Measurements from ENCODE around the gene IREB2. TPM values are rescaled to one million over a fixed set of nuclear protein-coding genes. Genes with fewer than 3 reads are reported as not detected.

Gene IREB2
- total and polyA plus RNA-seq, 2 of the 13 experiments (the other 11 are each of a cell fraction or from before 2014, with no cell fraction given): 24.2 to 30.4 TPM

GRCh38 chr15:78411061-78411460 lies 27.0 kb upstream of the IREB2 start:
- Histone ChIP-seq H4K20me1 (ENCODE audit: insufficient read depth, low read length) (no peaks in the 10 kb centered on the region), H3K9me3 (ENCODE audit: low read length) (no peaks in the 10 kb centered on the region), H2AFZ (ENCODE audit: low read length) (no peak overlapping the region), H3K36me3 (replicated peaks in 1 of 2; ENCODE audit: control insufficient read depth in 1 of 2, insufficient read depth in 2 of 2, low read length in 2 of 2) (no peaks in the 10 kb centered on the region), H3K4me3 (replicated peaks in 1 of 3; ENCODE audit: insufficient read depth in 1 of 3, low read depth in 2 of 3, low read length in 3 of 3) (no peak overlapping the region), H3K79me2 (ENCODE audit: insufficient read depth, low read length) (no peaks in the 10 kb centered on the region), H3K4me1 (ENCODE audit: insufficient read depth, low read length) (no peaks in the 10 kb centered on the region), H3K27ac (ENCODE audit: extremely low read length, insufficient read depth, low read length) (no peak overlapping the region), H3K4me2 (ENCODE audit: low read depth, low read length) (no peak overlapping the region), H3K27me3 (ENCODE audit: control insufficient read depth in 1 of 2, insufficient read depth in 2 of 2, low read length in 2 of 2) (peaks cover 0 to 13% of the 10 kb centered on the region in 2 experiments; a peak in 2 of 5 replicates), H3K9ac (ENCODE audit: insufficient read depth, low read depth, low read length) (no peak overlapping the region)
- TF ChIP-seq ZNF740 (CRISPR knock-in tag; IDR thresholded peaks at IDR 0.05): no peak
- TF ChIP-seq MXI1 (IDR thresholded peaks at IDR 0.05; ENCODE audit: borderline replicate concordance, low read depth, low read length): no peak
- TF ChIP-seq SMC3 (IDR thresholded peaks at IDR 0.05; ENCODE audit: low read length): no peak
- TF ChIP-seq IKZF1 (IDR thresholded peaks at IDR 0.05): no peak
- TF ChIP-seq ZNF83 (CRISPR knock-in tag; IDR thresholded peaks at IDR 0.05; ENCODE audit: borderline replicate concordance): no peak
- TF ChIP-seq ATM (IDR thresholded peaks at IDR 0.05; ENCODE audit: borderline replicate concordance): no peak
- no peak for TF ChIP-seq ELF4 (CRISPR knock-in tag; IDR thresholded peaks at IDR 0.05; ENCODE audit: borderline replicate concordance)
- TF ChIP-seq GATAD1 (CRISPR knock-in tag; IDR thresholded peaks at IDR 0.05): no peak
- TF ChIP-seq HCFC1 (IDR thresholded peaks at IDR 0.05; ENCODE audit: low read depth, low read length): no peak
- TF ChIP-seq ZNF205 (CRISPR knock-in tag; IDR thresholded peaks at IDR 0.05): no peak
- ATAC-seq: no peak
- no peak for FAIRE-seq
- ChIA-PET CTCF (ENCODE audit: low intra/inter-chr PET ratio, low total read pairs) (no interaction called here), POLR2A (no interaction called here)
- in situ Hi-C loops (cut with HindIII; ENCODE audit: extremely low pct_ligation_motif_present, low pct_unique_long_range_greater_than_20kb) (no loop called here), intact Hi-C loops (cut with micrococcal nuclease; ENCODE audit: unreplicated experiment) (no loop called here)
- BruUV-seq (replicated peaks): no TSS peak
- 0% methylated on average over 1 of the region's 1 CpG for WGBS (ENCODE audit: low lambda C conversion rate)
- no peak for DNase-seq (ENCODE audit: low spot score)

Data from HepG2 (cell line).